CD4-positive, alpha-beta memory T cell (primary cell): ENCODE data around the gene PAX3. TPM values are rescaled to one million over a fixed set of nuclear protein-coding genes. Genes with fewer than 3 reads are reported as not detected.

Experiments
- CTCF ChIA-PET: fragments of 350-600 bp; sonication (Branson Sonifier 250); formaldehyde crosslinking; loops from one replicate; lab custom pipeline; 2021; ENCODE audit warnings: inconsistent platforms; ENCODE audit not compliant: partially characterized antibody; lab: Charles Lee
- POLR2A ChIA-PET: fragments of 350-600 bp; sonication (Branson Sonifier 250); formaldehyde crosslinking; loops from one replicate; lab custom pipeline; 2021; ENCODE audit not compliant: partially characterized antibody; lab: Charles Lee
- DNase-seq, 5 donors: peaks; one replicate each; pipeline versions ENCODE4 v3.0.0 to v3.0.0-alpha.2; 2020 to 2022; ENCODE audit warnings: mixed read lengths in 1 of 5
- H3K27ac ChIP-seq: one replicate; pipeline ENCODE4 v1.7.0; 2013; ENCODE audit warnings: low read depth, low read length
- H3K27me3 ChIP-seq: 2 replicates; pipeline ENCODE4 v1.7.0; 2013; ENCODE audit warnings: mild to moderate bottlenecking, low read length, moderate library complexity; ENCODE audit not compliant: insufficient read depth
- H3K36me3 ChIP-seq: 2 replicates; pipeline ENCODE4 v1.7.0; 2013; ENCODE audit warnings: mild to moderate bottlenecking, low read length, moderate library complexity; ENCODE audit not compliant: insufficient read depth
- H3K4me1 ChIP-seq: 2 replicates; pipeline ENCODE4 v1.7.0; 2013; ENCODE audit warnings: mild to moderate bottlenecking, low read length, moderate library complexity; ENCODE audit not compliant: insufficient read depth
- H3K4me3 ChIP-seq, 2 donors: one replicate each; pipeline ENCODE4 v1.7.0; 2013; ENCODE audit warnings: low read length in 2 of 2, mild to moderate bottlenecking in 1 of 2
- H3K9me3 ChIP-seq, 2 donors: one replicate each; pipeline ENCODE4 v1.7.0; 2013; ENCODE audit warnings: low read length in 2 of 2, control low read depth in 1 of 2; ENCODE audit not compliant: control insufficient read depth in 1 of 2
- H3K27ac Mint-ChIP-seq, 7 donors: one replicate each; pipeline ENCODE4 v1.8.0; 2020 to 2021; ENCODE audit warnings: mixed read lengths in 7 of 7, mild to moderate bottlenecking in 6 of 7, inconsistent platforms in 3 of 7, moderate library complexity in 3 of 7
- H3K27me3 Mint-ChIP-seq, 2 donors: one replicate each; pipeline ENCODE4 v1.8.0; 2020 to 2021; ENCODE audit warnings: mixed read lengths in 2 of 2
- H3K36me3 Mint-ChIP-seq, 2 donors: one replicate each; pipeline ENCODE4 v1.8.0; 2020 to 2021; ENCODE audit warnings: mixed read lengths in 2 of 2, inconsistent platforms in 1 of 2, mild to moderate bottlenecking in 1 of 2
- H3K4me1 Mint-ChIP-seq, 4 donors: one replicate each; pipeline ENCODE4 v1.8.0; 2020 to 2021; ENCODE audit warnings: mixed read lengths in 4 of 4, mild to moderate bottlenecking in 1 of 4
- H3K4me3 Mint-ChIP-seq, 8 donors: one replicate each; pipeline ENCODE4 v1.8.0; 2020 to 2021; ENCODE audit warnings: mixed read lengths in 8 of 8, mild to moderate bottlenecking in 7 of 8, moderate library complexity in 6 of 8, inconsistent platforms in 3 of 8
- H3K9me3 Mint-ChIP-seq, 8 donors: one replicate each; pipeline ENCODE4 v1.8.0; 2020 to 2021; ENCODE audit warnings: mixed read lengths in 8 of 8, mild to moderate bottlenecking in 5 of 8, inconsistent platforms in 3 of 8, moderate library complexity in 1 of 8
- intact Hi-C: fragments of 100-400 bp; cut with micrococcal nuclease; formaldehyde crosslinking; loops from one replicate; pipeline ENCODE4 v1.15.1; 2023
- polyA plus RNA-seq, 2 donors: library from polyadenylated mRNA; unstranded; fragments of 300-500 nt; fragmentation: Illumina TruSeq; gene quantifications; one replicate each; pipeline ENCODE4 v1.2.3, GENCODE V29; 2021
- total RNA-seq, 2 experiments: library from RNA; stranded (reverse); gene quantifications; one replicate each; pipeline ENCODE4 v1.2.3, GENCODE V29; 2021

PAX3 gene
- total and polyA plus RNA-seq, 4 experiments from 2014 or later = not detected

- Mint-ChIP-seq H3K27ac (no peak overlapping the region), H3K27me3 (peaks cover 1 to 4% of the 10 kb centered on the region in 2 donors), H3K9me3 (peaks cover 0 to 5% (median 2%) of the 10 kb centered on the region in 8 donors), H3K36me3 (no peaks in the 10 kb centered on the region), H3K4me3 (no peak overlapping the region), H3K4me1 (no peaks in the 10 kb centered on the region)
- intact Hi-C loops = no loop called here
- no peaks in the 10 kb centered on the region for H3K9me3 ChIP-seq
- no peak for DNase-seq
- H3K4me1 ChIP-seq = no peaks in the 10 kb centered on the region
- H3K27me3 ChIP-seq = no peaks in the 10 kb centered on the region
- ChIA-PET CTCF (no interaction called here), POLR2A (no interaction called here)
- no peaks in the 10 kb centered on the region for H3K36me3 ChIP-seq
- H3K4me3 ChIP-seq = no peak overlapping the region
- H3K27ac ChIP-seq = no peak overlapping the region
Measured at GRCh38 chr2:222193328-222193983, 105.3 kb downstream of the PAX3 start.

- DNase-seq = no peak
- H3K27me3 ChIP-seq = no peaks in the 10 kb centered on the region
- H3K36me3 ChIP-seq = no peaks in the 10 kb centered on the region
- intact Hi-C loops = no loop called here
- no peak overlapping the region for H3K4me3 Mint-ChIP-seq
- POLR2A ChIA-PET = no interaction called here
- H3K4me1 Mint-ChIP-seq = no peaks in the 10 kb centered on the region
- H3K4me3 ChIP-seq = no peak overlapping the region
- CTCF ChIA-PET = no interaction called here
- no peak overlapping the region for H3K27ac Mint-ChIP-seq
- no peaks in the 10 kb centered on the region for H3K9me3 ChIP-seq
- peaks cover 0 to 4% (median 1%) of the 10 kb centered on the region in 8 donors for H3K9me3 Mint-ChIP-seq
- H3K27me3 Mint-ChIP-seq = peaks cover 0 to 3% of the 10 kb centered on the region in 2 donors
- H3K36me3 Mint-ChIP-seq = no peaks in the 10 kb centered on the region
- H3K27ac ChIP-seq = no peak overlapping the region
- no peaks in the 10 kb centered on the region for H3K4me1 ChIP-seq
Measured at GRCh38 chr2:222180619-222181018, 118.2 kb downstream of the PAX3 start.

DNA sequence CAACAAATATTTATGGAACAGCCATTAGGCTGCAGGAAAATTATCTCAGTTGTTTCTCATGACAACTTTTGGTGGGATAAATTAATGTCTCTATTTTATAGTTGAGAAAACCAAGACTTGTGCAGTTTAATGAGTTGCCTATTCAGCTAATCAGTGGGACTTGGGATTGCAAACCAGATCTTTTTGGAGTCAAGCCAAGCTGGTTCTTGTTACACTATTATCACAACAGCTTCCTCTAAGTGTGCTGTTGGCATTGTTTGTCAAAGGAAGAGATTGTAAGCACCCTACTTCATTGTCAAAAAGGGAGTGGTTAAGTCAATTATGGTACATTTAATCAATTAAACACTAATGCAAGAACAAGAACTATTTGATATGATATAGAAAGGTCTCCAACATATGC lies 119.2 kb downstream of the PAX3 start:
- Mint-ChIP-seq H3K4me1 (no peaks in the 10 kb centered on the region), H3K27ac (no peak overlapping the region), H3K9me3 (peaks cover 0 to 4% (median 2%) of the 10 kb centered on the region in 8 donors), H3K27me3 (peaks cover 0 to 6% of the 10 kb centered on the region in 2 donors), H3K4me3 (no peak overlapping the region), H3K36me3 (no peaks in the 10 kb centered on the region)
- intact Hi-C loops = no loop called here
- ChIA-PET POLR2A (no interaction called here), CTCF (no interaction called here)
- H3K9me3 ChIP-seq = no peaks in the 10 kb centered on the region
- no peak for DNase-seq
- no peaks in the 10 kb centered on the region for H3K36me3 ChIP-seq
- no peak overlapping the region for H3K27ac ChIP-seq
- no peaks in the 10 kb centered on the region for H3K27me3 ChIP-seq
- H3K4me3 ChIP-seq = no peak overlapping the region
- no peaks in the 10 kb centered on the region for H3K4me1 ChIP-seq

DNA sequence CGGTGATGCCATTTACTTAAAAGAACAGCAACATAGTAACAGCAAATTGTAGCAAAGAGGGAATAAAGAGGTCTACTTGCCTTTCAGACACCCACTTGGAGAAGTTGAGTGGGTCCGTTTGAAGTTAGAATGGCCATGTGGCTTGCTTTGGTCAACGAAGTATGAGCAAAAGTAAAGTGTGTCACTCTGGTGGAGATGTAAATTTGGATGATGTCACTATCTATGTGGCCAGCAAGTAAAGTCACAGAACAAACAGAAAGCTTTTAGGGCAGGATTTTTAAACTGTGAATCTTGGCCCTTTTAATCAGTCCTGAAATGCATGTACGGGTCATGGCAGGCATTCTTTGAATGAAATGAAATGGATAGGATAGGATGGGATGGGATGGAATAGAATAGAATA lies 120.3 kb downstream of the PAX3 start:
- H3K9me3 ChIP-seq = no peaks in the 10 kb centered on the region
- H3K4me3 ChIP-seq = no peak overlapping the region
- H3K4me1 ChIP-seq = no peaks in the 10 kb centered on the region
- ChIA-PET POLR2A (no interaction called here), CTCF (no interaction called here)
- no peaks in the 10 kb centered on the region for H3K27me3 ChIP-seq
- intact Hi-C loops = no loop called here
- no peaks in the 10 kb centered on the region for H3K36me3 Mint-ChIP-seq
- no peak overlapping the region for H3K27ac Mint-ChIP-seq
- H3K4me1 Mint-ChIP-seq = no peaks in the 10 kb centered on the region
- H3K36me3 ChIP-seq = no peaks in the 10 kb centered on the region
- H3K27ac ChIP-seq = no peak overlapping the region
- H3K9me3 Mint-ChIP-seq = peaks cover 0 to 4% (median 2%) of the 10 kb centered on the region in 8 donors
- peaks cover 0 to 8% of the 10 kb centered on the region in 2 donors for H3K27me3 Mint-ChIP-seq
- H3K4me3 Mint-ChIP-seq = no peak overlapping the region
- DNase-seq = no peak

DNA sequence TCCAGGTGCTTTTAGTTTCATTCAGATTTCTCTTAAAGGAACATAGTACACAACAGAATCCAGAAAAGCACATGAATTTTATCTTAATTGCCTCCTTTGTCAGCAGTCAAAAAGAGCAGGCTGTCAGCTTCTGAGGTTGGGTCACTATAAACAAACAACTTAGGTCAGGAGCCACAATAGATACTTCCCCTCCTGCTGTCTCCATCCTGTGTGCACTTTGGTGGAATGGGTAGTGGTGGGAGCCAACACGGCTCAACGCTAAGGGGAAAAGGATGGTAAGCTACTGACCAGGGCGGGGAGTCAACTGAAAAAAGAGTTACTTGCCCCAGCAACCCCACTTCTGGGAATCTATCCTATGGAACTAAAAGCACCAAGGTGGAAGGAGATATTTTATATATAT lies 121.9 kb downstream of the PAX3 start:
- Mint-ChIP-seq H3K4me1 (no peaks in the 10 kb centered on the region), H3K27ac (no peak overlapping the region), H3K27me3 (peaks cover 0 to 8% of the 10 kb centered on the region in 2 donors), H3K36me3 (no peaks in the 10 kb centered on the region), H3K4me3 (no peak overlapping the region), H3K9me3 (peaks cover 0 to 4% (median 2%) of the 10 kb centered on the region in 8 donors)
- intact Hi-C loops = no loop called here
- Histone ChIP-seq H3K27me3 (no peaks in the 10 kb centered on the region), H3K4me3 (no peak overlapping the region), H3K4me1 (no peaks in the 10 kb centered on the region), H3K9me3 (no peaks in the 10 kb centered on the region), H3K27ac (no peak overlapping the region), H3K36me3 (no peaks in the 10 kb centered on the region)
- DNase-seq = no peak
- POLR2A ChIA-PET = no interaction called here
- CTCF ChIA-PET = no interaction called here

DNA sequence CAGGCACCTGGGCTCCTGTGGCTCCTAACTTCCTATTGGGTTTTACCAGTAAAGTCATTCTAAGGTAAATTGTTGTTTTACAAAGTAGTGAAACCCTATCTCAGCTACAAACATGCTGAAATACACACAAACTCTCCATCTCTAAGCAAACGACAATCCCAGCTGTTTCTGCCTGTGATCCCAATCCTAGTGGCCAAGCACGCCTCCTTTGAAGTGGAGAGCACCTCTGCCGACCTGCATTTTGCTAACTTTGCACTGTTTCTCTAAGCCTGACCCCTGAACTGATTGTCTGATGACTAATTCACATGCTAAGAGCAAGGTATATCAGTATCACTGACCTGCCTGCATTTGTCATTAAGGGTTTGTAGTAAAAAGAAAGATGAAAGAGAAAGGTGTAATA lies 124.3 kb downstream of the PAX3 start:
- Histone ChIP-seq H3K4me3 (no peak overlapping the region), H3K27me3 (no peaks in the 10 kb centered on the region), H3K9me3 (no peaks in the 10 kb centered on the region), H3K36me3 (no peaks in the 10 kb centered on the region), H3K4me1 (no peaks in the 10 kb centered on the region), H3K27ac (no peak overlapping the region)
- CTCF ChIA-PET = no interaction called here
- intact Hi-C loops = no loop called here
- Mint-ChIP-seq H3K4me3 (no peak overlapping the region), H3K27me3 (peaks cover 0 to 8% of the 10 kb centered on the region in 2 donors), H3K36me3 (no peaks in the 10 kb centered on the region), H3K27ac (no peak overlapping the region), H3K4me1 (no peaks in the 10 kb centered on the region), H3K9me3 (peaks cover 0 to 6% (median 1%) of the 10 kb centered on the region in 8 donors)
- no peak for DNase-seq
- POLR2A ChIA-PET = no interaction called here

DNA sequence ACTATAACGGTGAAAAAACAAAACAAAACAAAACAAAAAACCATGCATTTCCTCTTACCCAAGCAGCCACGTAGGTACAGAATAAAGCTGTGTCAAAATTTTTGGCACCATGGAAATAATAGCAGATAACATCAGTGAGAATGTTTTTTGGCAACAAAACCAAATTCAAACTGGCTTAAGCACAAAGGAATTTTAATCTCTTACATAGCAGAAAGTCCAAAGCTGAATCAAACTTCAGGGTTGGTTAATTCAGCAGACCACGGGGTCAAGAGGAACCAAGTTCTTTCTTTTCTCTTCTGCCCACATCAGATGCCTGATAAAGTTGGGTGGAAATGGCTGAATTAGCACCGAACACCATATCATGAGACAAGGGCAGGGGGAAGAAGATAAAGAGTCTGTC lies 129.5 kb downstream of the PAX3 start:
- H3K27ac ChIP-seq = no peak overlapping the region
- H3K27ac Mint-ChIP-seq = no peak overlapping the region
- DNase-seq = no peak
- H3K36me3 Mint-ChIP-seq = no peaks in the 10 kb centered on the region
- no peaks in the 10 kb centered on the region for H3K36me3 ChIP-seq
- intact Hi-C loops = no loop called here
- no peak overlapping the region for H3K4me3 ChIP-seq
- peaks cover 0 to 5% (median 2%) of the 10 kb centered on the region in 8 donors for H3K9me3 Mint-ChIP-seq
- no peaks in the 10 kb centered on the region for H3K9me3 ChIP-seq
- no peak overlapping the region for H3K4me3 Mint-ChIP-seq
- H3K27me3 ChIP-seq = no peaks in the 10 kb centered on the region
- H3K27me3 Mint-ChIP-seq = no peaks in the 10 kb centered on the region
- no peaks in the 10 kb centered on the region for H3K4me1 ChIP-seq
- POLR2A ChIA-PET = no interaction called here
- CTCF ChIA-PET = no interaction called here
- H3K4me1 Mint-ChIP-seq = no peaks in the 10 kb centered on the region
